ENCODE data around the gene CABLES1.

CABLES1 gene

DNA sequence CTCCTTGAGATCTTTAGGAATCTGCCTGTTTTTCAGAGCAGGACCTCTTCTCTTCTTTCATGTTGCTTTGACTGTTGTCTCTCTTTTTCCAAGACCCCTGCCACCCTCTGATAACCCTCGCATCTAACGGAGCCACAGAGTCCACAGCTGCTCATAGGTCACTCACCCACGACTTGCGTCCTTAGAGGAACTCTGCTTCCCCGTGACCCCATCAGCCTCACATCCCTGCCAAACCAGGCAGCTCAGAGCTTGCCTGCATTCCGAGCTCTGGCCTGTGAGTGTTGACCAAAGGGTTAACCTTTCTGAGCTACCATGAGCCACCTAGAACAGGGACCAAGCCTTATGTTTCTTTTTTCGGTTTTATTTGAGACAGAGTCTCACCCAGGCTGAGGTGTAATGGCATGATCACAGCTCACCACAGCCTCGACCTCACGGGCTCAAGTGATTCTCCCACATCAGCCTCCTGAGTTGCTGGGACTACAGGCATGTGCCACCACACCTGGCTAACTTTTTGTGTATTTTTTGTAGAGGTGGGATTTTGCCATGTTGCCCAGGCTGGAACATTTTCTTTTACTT is 36.4 kb downstream of the CABLES1 start:
- TF ChIP-seq EZH2 (IDR thresholded peaks at IDR 0.05; ENCODE audit: borderline replicate concordance, low read depth, low read length, severe bottlenecking) (no peak), CTCF (IDR thresholded peaks at IDR 0.05; ENCODE audit: borderline replicate concordance, extremely low read depth, low read length, poor library complexity, severe bottlenecking) (no peak)
- H3K36me3 ChIP-seq (ENCODE audit: insufficient read depth, low read length) = no peaks in the 10 kb centered on the region
- H3K4me1 ChIP-seq (ENCODE audit: insufficient read depth, low read length) = no peaks in the 10 kb centered on the region
- no peak overlapping the region for H3K9ac ChIP-seq (ENCODE audit: low read depth, low read length)
- H3K79me2 ChIP-seq (ENCODE audit: insufficient read depth, low read length) = no peaks in the 10 kb centered on the region
- no peak for DNase-seq
- no peak overlapping the region for H2AFZ ChIP-seq (ENCODE audit: low read depth, low read length)
- no peaks in the 10 kb centered on the region; the same call in 1 of the 2 replicates for H4K20me1 ChIP-seq (ENCODE audit: insufficient read depth, low read length)
- no peaks in the 10 kb centered on the region for H3K27me3 ChIP-seq (ENCODE audit: insufficient read depth, low read length, poor library complexity)
- ATAC-seq (ENCODE audit: insufficient read depth, low read depth) = no peak
- H3K27ac ChIP-seq (ENCODE audit: low read length) = no peak overlapping the region
- H3K9me3 ChIP-seq (ENCODE audit: insufficient read depth, low read length, severe bottlenecking) = no peaks in the 10 kb centered on the region
- H3K4me3 ChIP-seq (ENCODE audit: low read depth in 1 of 2, low read length in 2 of 2) = no peak overlapping the region
- H3K4me2 ChIP-seq (ENCODE audit: insufficient read depth, low read length) = no peak overlapping the region

- no peak for ATAC-seq (ENCODE audit: insufficient read depth, low read depth)
- no peaks in the 10 kb centered on the region for H3K4me1 ChIP-seq (ENCODE audit: insufficient read depth, low read length)
- no peak overlapping the region for H3K4me2 ChIP-seq (ENCODE audit: insufficient read depth, low read length)
- no peaks in the 10 kb centered on the region for H3K9me3 ChIP-seq (ENCODE audit: insufficient read depth, low read length, severe bottlenecking)
- TF ChIP-seq CTCF (IDR thresholded peaks at IDR 0.05; ENCODE audit: borderline replicate concordance, extremely low read depth, low read length, poor library complexity, severe bottlenecking) (no peak), EZH2 (IDR thresholded peaks at IDR 0.05; ENCODE audit: borderline replicate concordance, low read depth, low read length, severe bottlenecking) (no peak)
- H3K9ac ChIP-seq (ENCODE audit: low read depth, low read length) = no peak overlapping the region
- no peaks in the 10 kb centered on the region for H3K27me3 ChIP-seq (ENCODE audit: insufficient read depth, low read length, poor library complexity)
- H4K20me1 ChIP-seq (ENCODE audit: insufficient read depth, low read length) = no peaks in the 10 kb centered on the region; the same call in 1 of the 2 replicates
- no peak overlapping the region for H3K4me3 ChIP-seq (ENCODE audit: low read depth in 1 of 2, low read length in 2 of 2)
- H3K79me2 ChIP-seq (ENCODE audit: insufficient read depth, low read length) = no peaks in the 10 kb centered on the region
- no peak overlapping the region for H3K27ac ChIP-seq (ENCODE audit: low read length)
- H2AFZ ChIP-seq (ENCODE audit: low read depth, low read length) = no peak overlapping the region
- no peak for DNase-seq
- H3K36me3 ChIP-seq (ENCODE audit: insufficient read depth, low read length) = no peaks in the 10 kb centered on the region
Measured at GRCh38 chr18:23172591-23173380, 37.5 kb downstream of the CABLES1 start.

DNA sequence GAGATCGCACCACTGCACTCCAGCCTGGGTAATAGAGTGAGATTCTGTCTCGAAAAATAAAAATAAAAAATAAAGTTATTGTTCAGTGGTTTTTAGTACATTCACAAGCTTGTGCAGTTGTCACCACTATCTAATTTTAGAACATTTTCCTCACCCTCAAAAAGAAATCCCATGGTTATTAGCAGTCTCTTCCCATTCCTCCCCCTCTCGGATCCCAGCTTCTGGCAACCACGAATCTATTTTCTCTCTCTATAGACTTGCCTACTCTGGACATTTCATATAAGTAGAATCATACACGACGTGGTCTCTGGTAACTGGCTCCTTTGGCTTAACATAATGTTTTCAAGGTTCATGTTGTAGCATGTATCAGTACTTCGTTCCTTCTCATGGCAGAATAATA is 38.6 kb downstream of the CABLES1 start:
- H3K27me3 ChIP-seq (ENCODE audit: insufficient read depth, low read length, poor library complexity) = no peaks in the 10 kb centered on the region
- no peak overlapping the region for H3K9ac ChIP-seq (ENCODE audit: low read depth, low read length)
- H2AFZ ChIP-seq (ENCODE audit: low read depth, low read length) = no peak overlapping the region
- H3K79me2 ChIP-seq (ENCODE audit: insufficient read depth, low read length) = no peaks in the 10 kb centered on the region
- H3K9me3 ChIP-seq (ENCODE audit: insufficient read depth, low read length, severe bottlenecking) = no peaks in the 10 kb centered on the region
- DNase-seq = no peak
- no peak overlapping the region for H3K4me2 ChIP-seq (ENCODE audit: insufficient read depth, low read length)
- TF ChIP-seq EZH2 (IDR thresholded peaks at IDR 0.05; ENCODE audit: borderline replicate concordance, low read depth, low read length, severe bottlenecking) (no peak), CTCF (IDR thresholded peaks at IDR 0.05; ENCODE audit: borderline replicate concordance, extremely low read depth, low read length, poor library complexity, severe bottlenecking) (no peak)
- no peaks in the 10 kb centered on the region; the same call in 1 of the 2 replicates for H4K20me1 ChIP-seq (ENCODE audit: insufficient read depth, low read length)
- ATAC-seq (ENCODE audit: insufficient read depth, low read depth) = no peak
- H3K4me1 ChIP-seq (ENCODE audit: insufficient read depth, low read length) = no peaks in the 10 kb centered on the region
- H3K4me3 ChIP-seq (ENCODE audit: low read depth in 1 of 2, low read length in 2 of 2) = no peak overlapping the region
- no peaks in the 10 kb centered on the region for H3K36me3 ChIP-seq (ENCODE audit: insufficient read depth, low read length)
- H3K27ac ChIP-seq (ENCODE audit: low read length) = no peak overlapping the region
